Thyroid gland (tissue), 4 donors: ENCODE measurements around the gene H2BK1.

Source experiments
- CTCF ChIP-seq, 6 experiments: fragments of 200-600 bp in 3 of 6; fragments of 450-650 bp in 3 of 6; sonication (generic) in 3 of 6; IDR thresholded peaks; one replicate each; pipeline ENCODE4 v1.5.1; 2016 to 2019; ENCODE audit warnings: antibody characterized with exemption in 6 of 6, mild to moderate bottlenecking in 2 of 6, inconsistent platforms in 1 of 6, moderate library complexity in 1 of 6
- POLR2A ChIP-seq, 2 donors: fragments of 450-650 bp; IDR thresholded peaks; one replicate each; pipeline ENCODE4 v1.6.1; 2017; ENCODE audit warnings: antibody characterized with exemption in 2 of 2, mild to moderate bottlenecking in 2 of 2, moderate library complexity in 1 of 2

- TF ChIP-seq CTCF (IDR thresholded peaks at IDR 0.05) (no peak), POLR2A (IDR thresholded peaks at IDR 0.05) (peak in 1 of 2 donors; percentile 79)
Observed at GRCh38 chr7:151226875-151227782, 16.8 kb upstream of the H2BK1 start, which contains the start of gene ABCF2.
